ENCODE measurements around the gene BCAS3.
"Not testable (repeated sequence)": the region's sequence is repeated elsewhere in the genome, so short reads cannot be mapped to it uniquely, and the experiment has no call there.

The BCAS3 gene

GRCh38 chr17:61127960-61128359 lies 450.3 kb downstream of the BCAS3 start:
- no peak for DNase-seq (ENCODE audit: low read depth, low spot score)

- no peak for DNase-seq (ENCODE audit: low read depth, low spot score)
Observed at GRCh38 chr17:61128661-61129115, 451.0 kb downstream of the BCAS3 start.

- no peak for DNase-seq (ENCODE audit: low read depth, low spot score)
Observed at GRCh38 chr17:61129267-61130254, 451.9 kb downstream of the BCAS3 start.

GRCh38 chr17:61130330-61130729 lies 452.7 kb downstream of the BCAS3 start:
- DNase-seq (ENCODE audit: low read depth, low spot score), result no peak

GRCh38 chr17:61131585-61131984 lies 453.9 kb downstream of the BCAS3 start:
- DNase-seq (ENCODE audit: low read depth, low spot score), result no peak

GRCh38 chr17:61132524-61132923 lies 454.9 kb downstream of the BCAS3 start:
- no peak for DNase-seq (ENCODE audit: low read depth, low spot score)

GRCh38 chr17:61133853-61134252 lies 456.2 kb downstream of the BCAS3 start:
- no peak for DNase-seq (ENCODE audit: low read depth, low spot score)

GRCh38 chr17:61134551-61135235 lies 457.0 kb downstream of the BCAS3 start:
- no peak for DNase-seq (ENCODE audit: low read depth, low spot score)

GRCh38 chr17:61135782-61136181 lies 458.1 kb downstream of the BCAS3 start:
- DNase-seq (ENCODE audit: low read depth, low spot score), result no peak

GRCh38 chr17:61136296-61136695 lies 458.6 kb downstream of the BCAS3 start:
- DNase-seq (ENCODE audit: low read depth, low spot score), result no peak

- DNase-seq (ENCODE audit: low read depth, low spot score), result no peak
Observed at GRCh38 chr17:61139219-61139618, 461.6 kb downstream of the BCAS3 start.

GRCh38 chr17:61140081-61140786 lies 462.6 kb downstream of the BCAS3 start:
- DNase-seq (ENCODE audit: low read depth, low spot score), result no peak

- no peak for DNase-seq (ENCODE audit: low read depth, low spot score)
Observed at GRCh38 chr17:61143026-61143425, 465.4 kb downstream of the BCAS3 start.

- no peak for DNase-seq (ENCODE audit: low read depth, low spot score)
Observed at GRCh38 chr17:61144137-61144536, 466.5 kb downstream of the BCAS3 start.

GRCh38 chr17:61144617-61145564 lies 467.2 kb downstream of the BCAS3 start:
- no peak for DNase-seq (ENCODE audit: low read depth, low spot score)

GRCh38 chr17:61146833-61147232 lies 469.2 kb downstream of the BCAS3 start:
- DNase-seq (ENCODE audit: low read depth, low spot score), result not testable (repeated sequence)

GRCh38 chr17:61149106-61149825 lies 471.6 kb downstream of the BCAS3 start:
- no peak for DNase-seq (ENCODE audit: low read depth, low spot score)

- no peak for DNase-seq (ENCODE audit: low read depth, low spot score)
Observed at GRCh38 chr17:61149862-61150362, 472.3 kb downstream of the BCAS3 start.

- DNase-seq (ENCODE audit: low read depth, low spot score), result no peak
Observed at GRCh38 chr17:61150686-61151299, 473.1 kb downstream of the BCAS3 start.

- no peak for DNase-seq (ENCODE audit: low read depth, low spot score)
Observed at GRCh38 chr17:61152898-61153297, 475.2 kb downstream of the BCAS3 start.

Measured in brain pericyte (primary cell).